ENCODE data around the gene NCR2.
A peak's percentile ranks its signal among the peaks of the same experiment; 100 is the strongest.

Gene NCR2

GRCh38 chr6:41335296-41335695 is at the start of gene NCR2:
TSS of gene NCR2 (plus strand) at chr6:41335608. CDS start at chr6:41335877, 269 bp downstream.
- TF ChIP-seq ZNF366 (tag by site-specific recombination; conservative IDR thresholded peaks at IDR 0.05) (no peak), ZNF404 (tag by site-specific recombination; IDR thresholded peaks at IDR 0.05) (no peak), KLF17 (tag by site-specific recombination; IDR thresholded peaks at IDR 0.05) (0 out of 2 replicates have a peak, but pooled peaks have one; percentile 16)
- ChIA-PET POLR2A (no interaction called here), CTCF (interaction anchor here (0.7 to 2.8 kb wide), 6 partner anchors 15 to 39 kb away, joined by 4 to 25 read pairs (median 6); no protein-coding TSS in a partner anchor)
- H3K36me3 ChIP-seq (ENCODE audit: control insufficient read depth in 2 of 2, insufficient read depth in 1 of 2, low read length in 2 of 2): no peaks in the 10 kb centered on the region
- H3K9me3 ChIP-seq (ENCODE audit: control insufficient read depth, insufficient read depth, low read depth, low read length): no peaks in the 10 kb centered on the region
- H3K4me3 ChIP-seq (ENCODE audit: low read depth, low read length): no peak within 1 kb of the TSS
- no peak within 1 kb of the TSS for H3K27ac ChIP-seq (ENCODE audit: extremely low read depth, low read depth, low read length)
- no peaks in the 10 kb centered on the region; the same call in 1 of the 2 replicates for H3K4me1 ChIP-seq (ENCODE audit: control insufficient read depth, insufficient read depth, low read length)

GRCh38 chr6:41286544-41287346 is 48.7 kb upstream of the NCR2 start, which contains the start of gene TREM1:
TSS of gene TREM1 (minus strand) at chr6:41286682. CDS start at chr6:41286655, 27 bp downstream.
- POLR2A ChIA-PET: no interaction called here
- CTCF ChIA-PET: interaction anchor here (0.6 to 1.5 kb wide), 5 partner anchors 8 to 489 kb away, joined by 3 to 6 read pairs (median 4); no protein-coding TSS in a partner anchor
- TF ChIP-seq ZNF2 (tag by site-specific recombination; IDR thresholded peaks at IDR 0.05): no peak
- TF ChIP-seq ZNF362 (tag by site-specific recombination; IDR thresholded peaks at IDR 0.05): no peak
- TF ChIP-seq SCRT2 (tag by site-specific recombination; IDR thresholded peaks at IDR 0.05): peak; percentile 33; the same call in 1 of the 2 replicates

DNA sequence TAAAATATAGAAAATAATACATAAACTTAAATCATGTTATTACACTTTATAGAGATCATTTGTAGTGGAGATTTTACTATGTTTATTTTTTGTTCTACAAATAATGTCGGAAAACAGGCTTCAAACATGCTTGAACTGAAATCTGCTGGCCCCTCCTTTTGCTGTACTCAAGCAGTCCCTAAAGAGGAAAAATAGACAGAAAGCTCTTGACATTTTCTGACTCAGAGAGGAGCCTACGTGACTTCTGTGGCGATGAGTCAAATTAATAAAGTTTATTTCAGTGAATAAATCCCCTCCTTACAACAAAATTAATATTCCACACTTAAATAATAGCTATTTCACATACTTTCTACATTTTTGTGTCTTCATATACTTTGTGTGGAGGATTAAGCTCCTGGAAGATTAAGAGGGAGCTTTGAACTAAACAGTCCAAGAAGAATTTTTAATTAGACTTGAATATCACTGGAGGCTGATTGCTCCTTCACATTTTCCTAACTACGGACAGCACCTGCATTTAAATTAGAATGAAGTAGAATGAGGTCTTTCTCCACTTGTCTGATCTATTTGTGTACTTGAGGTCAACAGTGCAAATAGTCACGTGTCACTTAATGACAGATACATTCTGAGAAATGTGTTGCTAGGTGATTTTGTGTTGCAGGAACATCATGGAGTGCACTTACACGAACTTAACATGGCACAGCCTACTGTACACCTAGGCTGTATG is 47.2 kb upstream of the NCR2 start:
- CTCF ChIA-PET: interaction anchor here (0.6 to 1.5 kb wide), 9 partner anchors 9 to 418 kb away, joined by 3 to 7 read pairs (median 3); no protein-coding TSS in a partner anchor
- Histone ChIP-seq H3K4me3 (ENCODE audit: low read depth, low read length) (no peak overlapping the region), H3K9me3 (ENCODE audit: control insufficient read depth, insufficient read depth, low read depth, low read length) (no peaks in the 10 kb centered on the region), H3K4me1 (ENCODE audit: control insufficient read depth, insufficient read depth, low read length) (no peaks in the 10 kb centered on the region; the same call in 1 of the 2 replicates), H3K27ac (ENCODE audit: extremely low read depth, low read depth, low read length) (no peak overlapping the region), H3K36me3 (ENCODE audit: control insufficient read depth in 2 of 2, insufficient read depth in 1 of 2, low read length in 2 of 2) (no peaks in the 10 kb centered on the region)
- POLR2A ChIA-PET: no interaction called here
- TF ChIP-seq ZNF214 (tag by site-specific recombination; IDR thresholded peaks at IDR 0.05; ENCODE audit: borderline replicate concordance): no peak
- no peak for TF ChIP-seq ZNF280C (tag by site-specific recombination; IDR thresholded peaks at IDR 0.05)
- no peak for TF ChIP-seq PRDM4 (tag by site-specific recombination; IDR thresholded peaks at IDR 0.05)
- no peak for TF ChIP-seq ZNF416 (tag by site-specific recombination; IDR thresholded peaks at IDR 0.05)
- no peak for TF ChIP-seq REPIN1 (tag by site-specific recombination; IDR thresholded peaks at IDR 0.05; ENCODE audit: low read depth)
- no peak for TF ChIP-seq WT1 (tag by site-specific recombination; IDR thresholded peaks at IDR 0.05)
- no peak for TF ChIP-seq ZFP69B (tag by site-specific recombination; IDR thresholded peaks at IDR 0.05)
- no peak for TF ChIP-seq ZNF423 (tag by site-specific recombination; IDR thresholded peaks at IDR 0.05)
- no peak for TF ChIP-seq ZSCAN4 (tag by site-specific recombination; IDR thresholded peaks at IDR 0.05)
- no peak for TF ChIP-seq ZNF548 (tag by site-specific recombination; IDR thresholded peaks at IDR 0.05)
- TF ChIP-seq KLF1 (tag by site-specific recombination; IDR thresholded peaks at IDR 0.05): no peak
- no peak for TF ChIP-seq ZNF623 (tag by site-specific recombination; IDR thresholded peaks at IDR 0.05)
- no peak for TF ChIP-seq ZNF561 (tag by site-specific recombination; IDR thresholded peaks at IDR 0.05; ENCODE audit: borderline replicate concordance)
- no peak for TF ChIP-seq ZNF24 (tag by site-specific recombination; IDR thresholded peaks at IDR 0.05)

More at GRCh38 chr6:41286544-41287346, 48.7 kb upstream of the NCR2 start, which contains the start of gene TREM1:
- Histone ChIP-seq H3K36me3 (ENCODE audit: control insufficient read depth in 2 of 2, insufficient read depth in 1 of 2, low read length in 2 of 2) (no peaks in the 10 kb centered on the region), H3K27ac (ENCODE audit: extremely low read depth, low read depth, low read length) (no peak within 1 kb of the TSS), H3K4me3 (ENCODE audit: low read depth, low read length) (no peak within 1 kb of the TSS), H3K9me3 (ENCODE audit: control insufficient read depth, insufficient read depth, low read depth, low read length) (no peaks in the 10 kb centered on the region), H3K4me1 (ENCODE audit: control insufficient read depth, insufficient read depth, low read length) (no peaks in the 10 kb centered on the region; the same call in 1 of the 2 replicates)

All from HEK293 (cell line).